ENCODE results near the gene ACOT13.

The ACOT13 gene

DNA sequence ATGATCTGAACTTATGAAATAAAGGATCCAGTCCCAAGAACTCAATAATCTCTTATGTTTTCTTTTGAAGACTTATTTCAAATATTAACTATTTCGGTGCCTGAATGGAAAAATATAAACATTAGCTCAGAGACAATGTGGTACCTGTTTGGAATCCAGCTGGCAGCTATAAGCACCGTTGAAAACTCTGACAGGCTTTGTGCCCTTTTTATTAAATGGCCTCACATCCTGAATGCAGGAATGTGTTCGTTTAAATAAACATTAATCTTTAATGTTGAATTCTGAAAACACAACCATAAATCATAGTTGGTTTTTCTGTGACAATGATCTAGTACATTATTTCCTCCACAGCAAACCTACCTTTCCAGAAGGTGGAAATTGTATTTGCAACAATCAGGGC, 16.5 kb upstream of the ACOT13 start:
- H4K20me1 ChIP-seq (ENCODE audit: insufficient read depth, low read length), result no peaks in the 10 kb centered on the region
- H3K79me2 ChIP-seq (ENCODE audit: insufficient read depth, low read length), result no peaks in the 10 kb centered on the region
- no peak overlapping the region for H2AFZ ChIP-seq (ENCODE audit: low read length)
- H3K9ac ChIP-seq (ENCODE audit: low read length), result no peak overlapping the region
- no peaks in the 10 kb centered on the region for H3K9me2 ChIP-seq (ENCODE audit: low read depth, low read length)
- no peak overlapping the region for H3K4me2 ChIP-seq (ENCODE audit: low read length)
- peaks cover 53% of the 10 kb centered on the region for H3K36me3 ChIP-seq (ENCODE audit: insufficient read depth, low read length)
- H3K9me3 ChIP-seq (ENCODE audit: low read length), result no peaks in the 10 kb centered on the region
- peaks cover 16% of the 10 kb centered on the region for H3K4me1 ChIP-seq (ENCODE audit: insufficient read depth, low read length, severe bottlenecking)
- no peak overlapping the region for H3K4me3 ChIP-seq (ENCODE audit: low read depth, low read length, poor library complexity, severe bottlenecking)
- no peak for TF ChIP-seq EZH2 (IDR thresholded peaks at IDR 0.05; ENCODE audit: borderline replicate concordance, low read length)
- TF ChIP-seq, protein P1, sequence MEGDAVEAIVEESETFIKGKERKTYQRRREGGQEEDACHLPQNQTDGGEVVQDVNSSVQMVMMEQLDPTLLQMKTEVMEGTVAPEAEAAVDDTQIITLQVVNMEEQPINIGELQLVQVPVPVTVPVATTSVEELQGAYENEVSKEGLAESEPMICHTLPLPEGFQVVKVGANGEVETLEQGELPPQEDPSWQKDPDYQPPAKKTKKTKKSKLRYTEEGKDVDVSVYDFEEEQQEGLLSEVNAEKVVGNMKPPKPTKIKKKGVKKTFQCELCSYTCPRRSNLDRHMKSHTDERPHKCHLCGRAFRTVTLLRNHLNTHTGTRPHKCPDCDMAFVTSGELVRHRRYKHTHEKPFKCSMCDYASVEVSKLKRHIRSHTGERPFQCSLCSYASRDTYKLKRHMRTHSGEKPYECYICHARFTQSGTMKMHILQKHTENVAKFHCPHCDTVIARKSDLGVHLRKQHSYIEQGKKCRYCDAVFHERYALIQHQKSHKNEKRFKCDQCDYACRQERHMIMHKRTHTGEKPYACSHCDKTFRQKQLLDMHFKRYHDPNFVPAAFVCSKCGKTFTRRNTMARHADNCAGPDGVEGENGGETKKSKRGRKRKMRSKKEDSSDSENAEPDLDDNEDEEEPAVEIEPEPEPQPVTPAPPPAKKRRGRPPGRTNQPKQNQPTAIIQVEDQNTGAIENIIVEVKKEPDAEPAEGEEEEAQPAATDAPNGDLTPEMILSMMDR (IDR thresholded peaks at IDR 0.05; ENCODE audit: low read length), result no peak
- no peak overlapping the region for H3K27ac ChIP-seq (ENCODE audit: low read depth, low read length, poor library complexity, severe bottlenecking)
- no peaks in the 10 kb centered on the region for H3K27me3 ChIP-seq (ENCODE audit: insufficient read depth, low read length)
- H3F3A ChIP-seq (ENCODE audit: insufficient read depth, low read length), result no peaks in the 10 kb centered on the region

DNA sequence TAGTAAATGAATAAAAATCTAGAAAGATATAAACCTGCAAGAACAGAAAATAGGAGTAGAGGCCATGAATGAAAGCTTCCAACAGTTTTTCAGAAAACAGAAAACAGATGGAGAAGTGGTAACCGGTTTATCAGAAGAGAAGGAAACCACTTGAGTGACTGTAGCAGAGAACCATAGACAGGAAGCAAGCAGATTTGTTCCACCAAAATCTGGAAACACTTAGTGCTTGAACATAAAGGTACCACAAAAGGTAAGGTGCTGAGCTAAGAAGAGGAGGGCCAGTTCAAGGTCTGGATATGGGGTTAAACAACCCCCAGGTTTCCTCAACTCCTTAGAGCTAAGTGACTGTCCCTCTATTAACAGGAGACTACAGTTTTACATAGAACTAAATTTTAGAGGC, 11.7 kb upstream of the ACOT13 start:
- Histone ChIP-seq H3K4me3 (ENCODE audit: low read depth, low read length, poor library complexity, severe bottlenecking) (no peak overlapping the region), H3K9me2 (ENCODE audit: low read depth, low read length) (no peaks in the 10 kb centered on the region), H2AFZ (ENCODE audit: low read length) (no peak overlapping the region), H4K20me1 (ENCODE audit: insufficient read depth, low read length) (no peaks in the 10 kb centered on the region), H3K9ac (ENCODE audit: low read length) (no peak overlapping the region), H3K79me2 (ENCODE audit: insufficient read depth, low read length) (no peaks in the 10 kb centered on the region), H3K27ac (ENCODE audit: low read depth, low read length, poor library complexity, severe bottlenecking) (no peak overlapping the region), H3K27me3 (ENCODE audit: insufficient read depth, low read length) (no peaks in the 10 kb centered on the region), H3K36me3 (ENCODE audit: insufficient read depth, low read length) (peaks cover 90% of the 10 kb centered on the region), H3K4me1 (ENCODE audit: insufficient read depth, low read length, severe bottlenecking) (peaks cover 2% of the 10 kb centered on the region), H3F3A (ENCODE audit: insufficient read depth, low read length) (no peaks in the 10 kb centered on the region), H3K4me2 (ENCODE audit: low read length) (no peak overlapping the region), H3K9me3 (ENCODE audit: low read length) (no peaks in the 10 kb centered on the region)
- TF ChIP-seq EZH2 (IDR thresholded peaks at IDR 0.05; ENCODE audit: borderline replicate concordance, low read length), result no peak
- TF ChIP-seq, protein P1 (IDR thresholded peaks at IDR 0.05; ENCODE audit: low read length), result no peak

DNA sequence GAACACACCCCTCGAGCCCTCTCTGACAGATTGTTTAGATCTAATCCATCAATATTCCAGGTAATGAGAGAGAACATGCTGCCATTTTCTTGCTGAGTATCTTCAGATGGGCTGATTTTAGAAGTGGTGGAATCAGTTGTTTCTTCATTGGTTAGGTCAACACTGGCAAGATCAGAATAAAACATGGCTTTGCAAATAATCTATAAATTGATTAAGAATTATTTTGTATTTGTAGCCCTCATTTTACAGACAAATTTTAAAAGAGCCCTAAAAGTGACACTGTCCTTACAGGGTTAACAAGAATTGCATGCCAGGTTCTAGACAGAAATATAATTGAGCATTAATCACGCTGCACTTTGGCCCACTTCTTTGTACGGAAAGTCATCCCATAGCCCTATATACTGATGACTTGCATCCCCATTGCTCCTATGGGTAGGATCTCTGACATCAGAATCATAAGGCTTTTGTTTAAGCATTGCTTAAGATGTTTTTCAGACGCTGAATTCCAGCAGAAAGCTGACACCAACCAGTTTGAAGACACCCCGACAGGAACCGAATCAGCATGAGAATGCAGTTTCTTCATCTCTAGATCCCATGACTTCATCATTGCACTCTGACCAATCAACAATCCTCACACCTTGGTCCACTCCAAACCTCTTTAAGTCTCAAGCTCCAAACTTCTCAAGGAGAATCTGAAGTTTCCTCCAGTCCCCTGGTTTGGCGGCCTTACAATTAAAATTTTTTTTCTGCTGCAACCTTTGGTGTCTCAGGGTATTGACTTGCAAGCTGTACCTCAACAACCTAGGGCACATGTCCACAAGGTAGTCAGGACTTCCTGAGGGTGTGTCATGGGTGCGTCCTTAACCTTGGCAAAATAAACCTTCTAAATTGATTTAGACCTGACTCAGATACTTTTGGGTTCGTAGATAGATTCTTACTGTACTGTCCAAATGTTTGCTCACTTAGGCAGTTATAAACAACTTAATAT, 8.0 kb upstream of the ACOT13 start:
- Histone ChIP-seq H3K9ac (ENCODE audit: low read length) (no peak overlapping the region), H2AFZ (ENCODE audit: low read length) (no peak overlapping the region), H3K4me1 (ENCODE audit: insufficient read depth, low read length, severe bottlenecking) (no peaks in the 10 kb centered on the region), H3F3A (ENCODE audit: insufficient read depth, low read length) (no peaks in the 10 kb centered on the region), H3K4me2 (ENCODE audit: low read length) (no peak overlapping the region), H4K20me1 (ENCODE audit: insufficient read depth, low read length) (no peaks in the 10 kb centered on the region), H3K79me2 (ENCODE audit: insufficient read depth, low read length) (no peaks in the 10 kb centered on the region), H3K9me3 (ENCODE audit: low read length) (no peaks in the 10 kb centered on the region), H3K36me3 (ENCODE audit: insufficient read depth, low read length) (peaks cover 91% of the 10 kb centered on the region), H3K9me2 (ENCODE audit: low read depth, low read length) (no peaks in the 10 kb centered on the region), H3K4me3 (ENCODE audit: low read depth, low read length, poor library complexity, severe bottlenecking) (no peak overlapping the region), H3K27me3 (ENCODE audit: insufficient read depth, low read length) (no peaks in the 10 kb centered on the region), H3K27ac (ENCODE audit: low read depth, low read length, poor library complexity, severe bottlenecking) (no peak overlapping the region)
- TF ChIP-seq EZH2 (IDR thresholded peaks at IDR 0.05; ENCODE audit: borderline replicate concordance, low read length), result no peak
- TF ChIP-seq, protein P1 (IDR thresholded peaks at IDR 0.05; ENCODE audit: low read length), result no peak
